Brain microvascular endothelial cell (primary cell): ENCODE measurements around the gene IFT52.

ENCODE experiments used
- DNase-seq: peaks from one replicate; pipeline ENCODE4 v3.0.0-alpha.2; 2020
- H3K27ac ChIP-seq: fragments of 250-450 bp; sonication (Bioruptor Pico); 2 replicates; pipeline ENCODE4 v1.5.1; 2020; ENCODE audit warnings: mild to moderate bottlenecking, moderate library complexity
- H3K27me3 ChIP-seq: fragments of 250-450 bp; sonication (Bioruptor Pico); replicated peaks from 2 replicates; pipeline ENCODE4 v1.5.1; 2020; ENCODE audit warnings: mild to moderate bottlenecking
- H3K36me3 ChIP-seq: fragments of 250-450 bp; sonication (Bioruptor Pico); replicated peaks from 2 replicates; pipeline ENCODE4 v1.5.1; 2020; ENCODE audit warnings: mild to moderate bottlenecking
- H3K4me3 ChIP-seq: 2 replicates; pipeline ENCODE4 v1.5.1; 2011; ENCODE audit warnings: low read depth, mild to moderate bottlenecking, control low read depth, low read length, moderate library complexity
- CTCF ChIP-seq: IDR thresholded peaks from 2 replicates; pipeline ENCODE4 v1.5.1; 2011; ENCODE audit warnings: low read depth, mild to moderate bottlenecking, moderate library complexity, low read length, control low read depth, inconsistent platforms; ENCODE audit errors: missing control alignments
- in situ Hi-C: cut with HindIII; loops from 2 replicates; pipeline ENCODE4 v1.10.0; 2017; ENCODE audit warnings: low sequenced_read_pairs, low pct_ligation_motif_present

Gene IFT52

GRCh38 chr20:43590392-43591303 is at the start of gene IFT52:
Gene IFT52, plus strand, starts transcription at chr20:43590937. Its CDS starts 3,762 bp downstream, at chr20:43594699.
- peak; percentile 92 for DNase-seq
- in situ Hi-C loops: no loop called here
- TF ChIP-seq CTCF: no peak
- peak within 1 kb of the TSS; percentile 98 for H3K4me3 ChIP-seq
- H3K27me3 ChIP-seq: no peaks in the 10 kb centered on the region
- peaks cover 7% of the 10 kb centered on the region for H3K36me3 ChIP-seq
- H3K27ac ChIP-seq: peak within 1 kb of the TSS; percentile 98

GRCh38 chr20:43541214-43541613 is 49.5 kb upstream of the IFT52 start:
- no peak overlapping the region for H3K27ac ChIP-seq
- H3K4me3 ChIP-seq: no peak overlapping the region
- in situ Hi-C loops: no loop called here
- no peaks in the 10 kb centered on the region for H3K27me3 ChIP-seq
- TF ChIP-seq CTCF: no peak
- no peaks in the 10 kb centered on the region for H3K36me3 ChIP-seq
- DNase-seq: no peak

- Histone ChIP-seq H3K27me3 (no peaks in the 10 kb centered on the region), H3K36me3 (no peaks in the 10 kb centered on the region), H3K27ac (no peak overlapping the region), H3K4me3 (no peak overlapping the region)
- in situ Hi-C loops: no loop called here
- no peak for DNase-seq
- no peak for TF ChIP-seq CTCF
Measured at GRCh38 chr20:43542161-43542560, 48.6 kb upstream of the IFT52 start.

GRCh38 chr20:43542674-43543073 is 48.1 kb upstream of the IFT52 start:
- Histone ChIP-seq H3K4me3 (no peak overlapping the region), H3K36me3 (no peaks in the 10 kb centered on the region), H3K27me3 (no peaks in the 10 kb centered on the region), H3K27ac (no peak overlapping the region)
- in situ Hi-C loops: no loop called here
- TF ChIP-seq CTCF: no peak
- DNase-seq: no peak

- in situ Hi-C loops: no loop called here
- DNase-seq: no peak
- TF ChIP-seq CTCF: no peak
- H3K27ac ChIP-seq: no peak overlapping the region
- no peak overlapping the region for H3K4me3 ChIP-seq
- H3K27me3 ChIP-seq: no peaks in the 10 kb centered on the region
- H3K36me3 ChIP-seq: no peaks in the 10 kb centered on the region
Measured at GRCh38 chr20:43543138-43543537, 47.6 kb upstream of the IFT52 start.
